ENCODE data around the gene TMC7.

GRCh38 chr16:18965555-18965954, 18.2 kb upstream of the TMC7 start:
- TF ChIP-seq ZNF607 (CRISPR knock-in tag; IDR thresholded peaks at IDR 0.05; ENCODE audit: borderline replicate concordance), result no peak
- no peak for TF ChIP-seq ZNF337 (CRISPR knock-in tag; IDR thresholded peaks at IDR 0.05; ENCODE audit: borderline replicate concordance, low read depth)
- TF ChIP-seq, protein P1, sequence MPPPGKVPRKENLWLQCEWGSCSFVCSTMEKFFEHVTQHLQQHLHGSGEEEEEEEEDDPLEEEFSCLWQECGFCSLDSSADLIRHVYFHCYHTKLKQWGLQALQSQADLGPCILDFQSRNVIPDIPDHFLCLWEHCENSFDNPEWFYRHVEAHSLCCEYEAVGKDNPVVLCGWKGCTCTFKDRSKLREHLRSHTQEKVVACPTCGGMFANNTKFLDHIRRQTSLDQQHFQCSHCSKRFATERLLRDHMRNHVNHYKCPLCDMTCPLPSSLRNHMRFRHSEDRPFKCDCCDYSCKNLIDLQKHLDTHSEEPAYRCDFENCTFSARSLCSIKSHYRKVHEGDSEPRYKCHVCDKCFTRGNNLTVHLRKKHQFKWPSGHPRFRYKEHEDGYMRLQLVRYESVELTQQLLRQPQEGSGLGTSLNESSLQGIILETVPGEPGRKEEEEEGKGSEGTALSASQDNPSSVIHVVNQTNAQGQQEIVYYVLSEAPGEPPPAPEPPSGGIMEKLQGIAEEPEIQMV (CRISPR knock-in tag; IDR thresholded peaks at IDR 0.05; ENCODE audit: low read depth), result no peak
